Measurements from ENCODE around the gene CD6. TPM values are rescaled to one million over a fixed set of nuclear protein-coding genes. Genes with fewer than 3 reads are reported as not detected.

Gene CD6
- total RNA-seq, 2 donors from 2014 or later = 0.51 to 1.2 TPM

- Histone ChIP-seq H3K27me3 (replicated peaks; ENCODE audit: insufficient read depth) (no peaks in the 10 kb centered on the region), H3K27ac (no peak overlapping the region), H3K4me1 (replicated peaks) (no peaks in the 10 kb centered on the region), H3K4me3 (no peak overlapping the region), H3K9me3 (no peaks in the 10 kb centered on the region), H3K36me3 (no peaks in the 10 kb centered on the region)
- 83% methylated on average over 6 of the region's 6 CpGs for WGBS
- no peak for DNase-seq (ENCODE audit: low spot score)
- intact Hi-C loops (cut with DNase I) = no loop called here
- TF ChIP-seq POLR2AphosphoS5 (IDR thresholded peaks at IDR 0.05) (no peak), CTCF (IDR thresholded peaks at IDR 0.05) (no peak), POLR2A (IDR thresholded peaks at IDR 0.05) (no peak)
These were observed 21.5 kb upstream of the CD6 start for GRCh38 chr11:60950024-60950423.

- no peak for TF ChIP-seq CTCF (IDR thresholded peaks at IDR 0.05)
- TF ChIP-seq POLR2AphosphoS5 (IDR thresholded peaks at IDR 0.05) = no peak
- TF ChIP-seq POLR2A (IDR thresholded peaks at IDR 0.05) = no peak
- intact Hi-C loops (cut with DNase I) = no loop called here
- Histone ChIP-seq H3K4me3 (peak overlapping the region; percentile 25), H3K27ac (peak overlapping the region in 1 of 2 donors; percentile 27), H3K4me1 (replicated peaks) (no peaks in the 10 kb centered on the region), H3K36me3 (no peaks in the 10 kb centered on the region), H3K9me3 (no peaks in the 10 kb centered on the region), H3K27me3 (replicated peaks; ENCODE audit: insufficient read depth) (no peaks in the 10 kb centered on the region)
- no peak for DNase-seq (ENCODE audit: low spot score)
- 13% methylated on average over 65 of the region's 86 CpGs for WGBS
These were observed 20.4 kb upstream of the CD6 start for GRCh38 chr11:60950933-60951605.

GRCh38 chr11:60951606-60951903, 19.9 kb upstream of the CD6 start:
- intact Hi-C loops (cut with DNase I) = no loop called here
- Histone ChIP-seq H3K9me3 (no peaks in the 10 kb centered on the region), H3K4me1 (replicated peaks) (no peaks in the 10 kb centered on the region), H3K36me3 (no peaks in the 10 kb centered on the region), H3K4me3 (peak overlapping the region; percentile 25), H3K27me3 (replicated peaks; ENCODE audit: insufficient read depth) (no peaks in the 10 kb centered on the region), H3K27ac (peak overlapping the region; percentile 52 to 63)
- DNase-seq (ENCODE audit: low spot score) = no peak
- no peak for TF ChIP-seq POLR2AphosphoS5 (IDR thresholded peaks at IDR 0.05)
- no peak for TF ChIP-seq POLR2A (IDR thresholded peaks at IDR 0.05)
- TF ChIP-seq CTCF (IDR thresholded peaks at IDR 0.05) = no peak
- 25% methylated on average over 8 of the region's 8 CpGs for WGBS

GRCh38 chr11:60951904-60952741, 19.4 kb upstream of the CD6 start, which contains the start of gene SLC15A3:
Gene SLC15A3, minus strand, starts transcription at chr11:60952176. Its CDS starts 625 bp downstream, at chr11:60951551.
- Histone ChIP-seq H3K4me1 (replicated peaks) (no peaks in the 10 kb centered on the region), H3K27me3 (replicated peaks; ENCODE audit: insufficient read depth) (no peaks in the 10 kb centered on the region), H3K27ac (peak within 1 kb of the TSS; percentile 52 to 63), H3K9me3 (no peaks in the 10 kb centered on the region), H3K4me3 (peak within 1 kb of the TSS; percentile 25), H3K36me3 (no peaks in the 10 kb centered on the region)
- TF ChIP-seq POLR2AphosphoS5 (IDR thresholded peaks at IDR 0.05) = no peak
- TF ChIP-seq CTCF (IDR thresholded peaks at IDR 0.05) = no peak
- no peak for TF ChIP-seq POLR2A (IDR thresholded peaks at IDR 0.05)
- intact Hi-C loops (cut with DNase I) = no loop called here
- no peak for DNase-seq (ENCODE audit: low spot score)
- WGBS = 41% methylated on average over 23 of the region's 23 CpGs

All from prostate gland (tissue), 2 donors.